Fibroblast of skin of left quadriceps (primary cell): ENCODE measurements around the gene RET.

Source experiments
- DNase-seq, 2 experiments: peaks; one replicate each; pipeline ENCODE4 v3.0.0-alpha.2; 2013; ENCODE audit warnings: low read depth in 2 of 2

RET gene

GRCh38 chr10:43170491-43170890 is 93.6 kb downstream of the RET start:
- no peak for DNase-seq

- no peak for DNase-seq
These were observed 95.8 kb downstream of the RET start for GRCh38 chr10:43172645-43173044.

GRCh38 chr10:43173120-43173519 is 96.3 kb downstream of the RET start:
- DNase-seq: no peak

- DNase-seq: no peak
These were observed 98.1 kb downstream of the RET start for GRCh38 chr10:43174969-43175368.

- no peak for DNase-seq
These were observed 99.4 kb downstream of the RET start for GRCh38 chr10:43176271-43176670.

- DNase-seq: no peak
These were observed 100.7 kb downstream of the RET start for GRCh38 chr10:43177595-43177994.
